GM12873 (cell line): Measurements from ENCODE around the gene HABP2.

Source experiments
- TF ChIP-seq, protein P1 (sequence below): IDR thresholded peaks from 2 replicates; pipeline ENCODE4 v1.5.1; 2012; ENCODE audit warnings: low read depth, mild to moderate bottlenecking, moderate library complexity, low read length, control low read depth; ENCODE audit not compliant: insufficient read depth; ENCODE audit errors: missing control alignments

The HABP2 gene

DNA sequence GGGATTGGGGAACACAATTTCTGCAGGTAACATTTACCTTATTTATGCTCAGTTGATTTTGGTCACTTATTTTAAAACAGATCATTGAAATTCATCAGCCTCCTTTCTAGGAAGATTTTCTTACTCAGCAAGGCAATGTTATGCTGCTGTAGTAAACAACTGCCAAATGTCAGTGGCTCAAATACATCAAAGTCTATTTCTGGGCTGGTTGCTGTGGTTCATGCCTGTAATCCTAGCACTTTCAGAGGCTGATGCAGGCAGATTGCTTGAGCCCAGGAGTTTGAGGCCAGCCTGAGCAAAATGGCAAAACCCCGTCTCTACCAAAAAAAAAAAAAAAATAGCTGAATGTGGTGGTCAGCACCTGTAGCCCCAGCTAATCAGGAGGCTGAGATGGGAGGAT is 25.9 kb downstream of the HABP2 start:
- TF ChIP-seq, protein P1, sequence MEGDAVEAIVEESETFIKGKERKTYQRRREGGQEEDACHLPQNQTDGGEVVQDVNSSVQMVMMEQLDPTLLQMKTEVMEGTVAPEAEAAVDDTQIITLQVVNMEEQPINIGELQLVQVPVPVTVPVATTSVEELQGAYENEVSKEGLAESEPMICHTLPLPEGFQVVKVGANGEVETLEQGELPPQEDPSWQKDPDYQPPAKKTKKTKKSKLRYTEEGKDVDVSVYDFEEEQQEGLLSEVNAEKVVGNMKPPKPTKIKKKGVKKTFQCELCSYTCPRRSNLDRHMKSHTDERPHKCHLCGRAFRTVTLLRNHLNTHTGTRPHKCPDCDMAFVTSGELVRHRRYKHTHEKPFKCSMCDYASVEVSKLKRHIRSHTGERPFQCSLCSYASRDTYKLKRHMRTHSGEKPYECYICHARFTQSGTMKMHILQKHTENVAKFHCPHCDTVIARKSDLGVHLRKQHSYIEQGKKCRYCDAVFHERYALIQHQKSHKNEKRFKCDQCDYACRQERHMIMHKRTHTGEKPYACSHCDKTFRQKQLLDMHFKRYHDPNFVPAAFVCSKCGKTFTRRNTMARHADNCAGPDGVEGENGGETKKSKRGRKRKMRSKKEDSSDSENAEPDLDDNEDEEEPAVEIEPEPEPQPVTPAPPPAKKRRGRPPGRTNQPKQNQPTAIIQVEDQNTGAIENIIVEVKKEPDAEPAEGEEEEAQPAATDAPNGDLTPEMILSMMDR = no peak

GRCh38 chr10:113581092-113581491 is 28.2 kb downstream of the HABP2 start:
- TF ChIP-seq, protein P1 = no peak

GRCh38 chr10:113583571-113583970 is 30.7 kb downstream of the HABP2 start:
- TF ChIP-seq, protein P1 = no peak

- TF ChIP-seq, protein P1 = no peak
These were observed 33.1 kb downstream of the HABP2 start for GRCh38 chr10:113585949-113586348.

GRCh38 chr10:113589201-113589770 is 36.4 kb downstream of the HABP2 start:
- TF ChIP-seq, protein P1 = no peak

GRCh38 chr10:113590581-113590980 is 37.7 kb downstream of the HABP2 start:
- TF ChIP-seq, protein P1 = no peak

GRCh38 chr10:113592380-113592779 is 39.5 kb downstream of the HABP2 start:
- TF ChIP-seq, protein P1 = no peak

DNA sequence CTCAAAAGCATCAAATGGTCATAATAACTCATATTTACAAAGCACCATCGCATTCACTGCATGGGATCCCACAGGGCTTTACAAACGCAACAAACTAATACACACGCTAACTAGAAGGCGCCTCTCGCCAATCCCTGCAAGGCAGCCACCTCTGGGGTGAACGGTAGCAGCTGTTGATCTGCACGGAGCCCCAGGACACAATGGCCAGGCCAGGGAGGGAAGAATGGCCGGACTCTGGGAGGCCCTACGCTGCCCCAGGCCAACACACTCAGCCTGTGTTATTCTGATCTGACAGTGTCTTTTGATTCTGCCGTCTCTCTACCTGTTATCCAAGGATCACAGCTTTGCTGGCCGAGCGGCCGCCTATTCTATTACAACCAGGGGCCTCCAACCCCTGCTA is 41.8 kb downstream of the HABP2 start:
- TF ChIP-seq, protein P1 = no peak
